ENCODE data around the gene ARHGEF4.

GRCh38 chr2:130852521-130853115 is 15.9 kb downstream of the ARHGEF4 start:
- no peak for TF ChIP-seq CTCF (IDR thresholded peaks at IDR 0.05)
- TF ChIP-seq POLR2A (IDR thresholded peaks at IDR 0.05): no peak

All from esophagus squamous epithelium (tissue), 4 donors.